ENCODE results near the gene MYOM3. TPM values are rescaled to one million over a fixed set of nuclear protein-coding genes. Genes with fewer than 3 reads are reported as not detected.
A peak's percentile ranks its signal among the peaks of the same experiment; 100 is the strongest.

The MYOM3 gene
- total RNA-seq, 2 experiments from 2014 or later: not detected

- no peak overlapping the region for H3K27ac Mint-ChIP-seq
- intact Hi-C loops (cut with micrococcal nuclease): loop anchor here (1.0 to 5.0 kb wide), 4 partner anchors 37 to 492 kb away; partner anchors contain the start of genes IFNLR1 and SRRM1
- H3K4me3 Mint-ChIP-seq: no peak overlapping the region
- H3K36me3 Mint-ChIP-seq: no peaks in the 10 kb centered on the region
- POLR2A ChIA-PET: interaction anchor here (0.5 to 1.5 kb wide), 3 partner anchors 37 to 493 kb away, joined by 3 to 6 read pairs (median 4); partner anchors contain the start of genes IFNLR1 and SRRM1
- peaks cover 16% of the 10 kb centered on the region for H3K27me3 Mint-ChIP-seq
- DNase-seq: peak; percentile 73
- peaks cover 15% of the 10 kb centered on the region for H3K4me1 Mint-ChIP-seq (ENCODE audit: low read depth)
- H3K9me3 Mint-ChIP-seq: no peaks in the 10 kb centered on the region
- CTCF ChIA-PET: interaction anchor here (0.6 to 2.6 kb wide), 57 partner anchors 9 to 685 kb away, joined by 3 to 77 read pairs (median 4); partner anchors contain the start of genes IFNLR1, MYOM3 and NIPAL3
These were observed 37.9 kb upstream of the MYOM3 start for GRCh38 chr1:24149866-24150233.

GRCh38 chr1:24147816-24148215 is 35.9 kb upstream of the MYOM3 start:
- H3K27me3 Mint-ChIP-seq: peaks cover 20% of the 10 kb centered on the region
- H3K36me3 Mint-ChIP-seq: no peaks in the 10 kb centered on the region
- H3K4me3 Mint-ChIP-seq: no peak overlapping the region
- H3K27ac Mint-ChIP-seq: no peak overlapping the region
- no peak for DNase-seq
- ChIA-PET CTCF (interaction anchor here (0.8 to 1.9 kb wide), 5 partner anchors 12 to 440 kb away, joined by 3 to 13 read pairs (median 3); no protein-coding TSS in a partner anchor), POLR2A (no interaction called here)
- intact Hi-C loops (cut with micrococcal nuclease): no loop called here
- peaks cover 15% of the 10 kb centered on the region for H3K4me1 Mint-ChIP-seq (ENCODE audit: low read depth)
- H3K9me3 Mint-ChIP-seq: no peaks in the 10 kb centered on the region

- Mint-ChIP-seq H3K36me3 (no peaks in the 10 kb centered on the region), H3K9me3 (no peaks in the 10 kb centered on the region), H3K4me1 (ENCODE audit: low read depth) (peaks cover 15% of the 10 kb centered on the region), H3K4me3 (no peak overlapping the region), H3K27me3 (peaks cover 20% of the 10 kb centered on the region), H3K27ac (no peak overlapping the region)
- no peak for DNase-seq
- intact Hi-C loops (cut with micrococcal nuclease): no loop called here
- POLR2A ChIA-PET: no interaction called here
- CTCF ChIA-PET: interaction anchor here (1.0 to 1.9 kb wide), 2 partner anchors 14 to 245 kb away, joined by 3 to 13 read pairs; no protein-coding TSS in a partner anchor
These were observed 35.3 kb upstream of the MYOM3 start for GRCh38 chr1:24147194-24147593.

GRCh38 chr1:24142546-24143534 is 30.9 kb upstream of the MYOM3 start, which contains the start of gene IL22RA1:
Gene IL22RA1, minus strand, starts transcription at chr1:24143140. Its CDS starts 58 bp downstream, at chr1:24143082.
- H3K27me3 Mint-ChIP-seq: peaks cover 7% of the 10 kb centered on the region
- intact Hi-C loops (cut with micrococcal nuclease): no loop called here
- H3K4me1 Mint-ChIP-seq (ENCODE audit: low read depth): no peaks in the 10 kb centered on the region
- H3K4me3 Mint-ChIP-seq: no peak within 1 kb of the TSS
- DNase-seq: no peak
- H3K27ac Mint-ChIP-seq: no peak within 1 kb of the TSS
- H3K9me3 Mint-ChIP-seq: no peaks in the 10 kb centered on the region
- CTCF ChIA-PET: interaction anchor here (1.1 to 3.6 kb wide), 2 partner anchors 8 to 57 kb away, joined by 3 to 16 read pairs; no protein-coding TSS in a partner anchor
- H3K36me3 Mint-ChIP-seq: no peaks in the 10 kb centered on the region
- POLR2A ChIA-PET: no interaction called here

- POLR2A ChIA-PET: no interaction called here
- peaks cover 9% of the 10 kb centered on the region for H3K27me3 Mint-ChIP-seq
- no peak overlapping the region for H3K4me3 Mint-ChIP-seq
- H3K4me1 Mint-ChIP-seq (ENCODE audit: low read depth): no peaks in the 10 kb centered on the region
- no peak for DNase-seq
- H3K36me3 Mint-ChIP-seq: no peaks in the 10 kb centered on the region
- CTCF ChIA-PET: interaction anchor here (3.6 kb wide), 1 partner anchor 9 kb away, joined by 16 read pairs; no protein-coding TSS in a partner anchor
- intact Hi-C loops (cut with micrococcal nuclease): no loop called here
- no peak overlapping the region for H3K27ac Mint-ChIP-seq
- H3K9me3 Mint-ChIP-seq: no peaks in the 10 kb centered on the region
These were observed 29.5 kb upstream of the MYOM3 start for GRCh38 chr1:24141311-24141997.

- no peaks in the 10 kb centered on the region for H3K4me1 Mint-ChIP-seq (ENCODE audit: low read depth)
- H3K27ac Mint-ChIP-seq: no peak overlapping the region
- CTCF ChIA-PET: interaction anchor here (3.6 kb wide), 1 partner anchor 10 kb away, joined by 16 read pairs; no protein-coding TSS in a partner anchor
- H3K36me3 Mint-ChIP-seq: no peaks in the 10 kb centered on the region
- intact Hi-C loops (cut with micrococcal nuclease): no loop called here
- no peak overlapping the region for H3K4me3 Mint-ChIP-seq
- no peak for DNase-seq
- H3K9me3 Mint-ChIP-seq: no peaks in the 10 kb centered on the region
- POLR2A ChIA-PET: no interaction called here
- H3K27me3 Mint-ChIP-seq: peaks cover 12% of the 10 kb centered on the region
These were observed 28.8 kb upstream of the MYOM3 start for GRCh38 chr1:24140741-24141181.

- Mint-ChIP-seq H3K36me3 (peaks cover 2% of the 10 kb centered on the region), H3K27me3 (peaks cover 12% of the 10 kb centered on the region), H3K4me3 (no peak overlapping the region), H3K9me3 (peaks cover 4% of the 10 kb centered on the region), H3K4me1 (ENCODE audit: low read depth) (no peaks in the 10 kb centered on the region), H3K27ac (no peak overlapping the region)
- ChIA-PET POLR2A (no interaction called here), CTCF (interaction anchor here (0.6 to 3.6 kb wide), 2 partner anchors 10 to 53 kb away, joined by 3 to 16 read pairs; no protein-coding TSS in a partner anchor)
- intact Hi-C loops (cut with micrococcal nuclease): no loop called here
- no peak for DNase-seq
These were observed 28.0 kb upstream of the MYOM3 start for GRCh38 chr1:24139841-24140425.

- no peaks in the 10 kb centered on the region for H3K4me1 Mint-ChIP-seq (ENCODE audit: low read depth)
- CTCF ChIA-PET: interaction anchor here (3.6 kb wide), 1 partner anchor 11 kb away, joined by 16 read pairs; no protein-coding TSS in a partner anchor
These were observed 27.2 kb upstream of the MYOM3 start for GRCh38 chr1:24139222-24139489.

GRCh38 chr1:24138476-24139221 is 26.7 kb upstream of the MYOM3 start:
- peaks cover 7% of the 10 kb centered on the region for H3K27me3 Mint-ChIP-seq
- H3K4me1 Mint-ChIP-seq (ENCODE audit: low read depth): no peaks in the 10 kb centered on the region
- no peak overlapping the region for H3K27ac Mint-ChIP-seq
- intact Hi-C loops (cut with micrococcal nuclease): no loop called here
- H3K9me3 Mint-ChIP-seq: peaks cover 4% of the 10 kb centered on the region
- DNase-seq: no peak
- H3K4me3 Mint-ChIP-seq: no peak overlapping the region
- peaks cover 2% of the 10 kb centered on the region for H3K36me3 Mint-ChIP-seq
- CTCF ChIA-PET: interaction anchor here (3.6 kb wide), 1 partner anchor 12 kb away, joined by 16 read pairs; no protein-coding TSS in a partner anchor
- POLR2A ChIA-PET: no interaction called here

More at GRCh38 chr1:24139222-24139489, 27.2 kb upstream of the MYOM3 start:
- intact Hi-C loops (cut with micrococcal nuclease): no loop called here
- Mint-ChIP-seq H3K4me3 (no peak overlapping the region), H3K36me3 (peaks cover 2% of the 10 kb centered on the region), H3K27ac (no peak overlapping the region), H3K9me3 (peaks cover 4% of the 10 kb centered on the region), H3K27me3 (peaks cover 8% of the 10 kb centered on the region)
- POLR2A ChIA-PET: no interaction called here
- DNase-seq: no peak

- ChIA-PET CTCF (interaction anchor here (0.6 kb wide), 1 partner anchor 79 kb away, joined by 3 read pairs; no protein-coding TSS in a partner anchor), POLR2A (no interaction called here)
- peaks cover 4% of the 10 kb centered on the region for H3K9me3 Mint-ChIP-seq
- no peak overlapping the region for H3K4me3 Mint-ChIP-seq
- H3K27ac Mint-ChIP-seq: no peak overlapping the region
- H3K4me1 Mint-ChIP-seq (ENCODE audit: low read depth): no peaks in the 10 kb centered on the region
- no peak for DNase-seq
- intact Hi-C loops (cut with micrococcal nuclease): no loop called here
- peaks cover 2% of the 10 kb centered on the region for H3K36me3 Mint-ChIP-seq
- H3K27me3 Mint-ChIP-seq: peaks cover 8% of the 10 kb centered on the region
These were observed 25.1 kb upstream of the MYOM3 start for GRCh38 chr1:24136956-24137539.

GRCh38 chr1:24134376-24134775 is 22.4 kb upstream of the MYOM3 start:
- H3K27ac Mint-ChIP-seq: no peak overlapping the region
- H3K4me1 Mint-ChIP-seq (ENCODE audit: low read depth): no peaks in the 10 kb centered on the region
- ChIA-PET CTCF (interaction anchor here (1.1 to 2.7 kb wide), 3 partner anchors 16 to 62 kb away, joined by 3 to 8 read pairs (median 4); no protein-coding TSS in a partner anchor), POLR2A (no interaction called here)
- H3K36me3 Mint-ChIP-seq: peaks cover 2% of the 10 kb centered on the region
- no peak for DNase-seq
- no peak overlapping the region for H3K4me3 Mint-ChIP-seq
- peaks cover 9% of the 10 kb centered on the region for H3K27me3 Mint-ChIP-seq
- H3K9me3 Mint-ChIP-seq: peaks cover 18% of the 10 kb centered on the region
- intact Hi-C loops (cut with micrococcal nuclease): no loop called here

Data from activated CD4-positive, alpha-beta memory T cell treated with anti-CD3 and anti-CD28 coated beads for 36 hours (primary cell).